Measurements from ENCODE around the gene CTCF. TPM values are rescaled to one million over a fixed set of nuclear protein-coding genes. Genes with fewer than 3 reads are reported as not detected.

CTCF gene
- total RNA-seq, 1 donor from 2014 or later: 31.3 TPM

- no peaks in the 10 kb centered on the region for H3K27me3 ChIP-seq (ENCODE audit: control insufficient read depth in 3 of 3, insufficient read depth in 3 of 3, low read length in 3 of 3)
- H3K9me3 ChIP-seq (ENCODE audit: control insufficient read depth in 3 of 3, low read length in 3 of 3): no peaks in the 10 kb centered on the region
- peak within 1 kb of the TSS; percentile 78 to 88 (median 85) for H3K4me3 ChIP-seq (ENCODE audit: low read length in 3 of 3)
- H3K27ac ChIP-seq (ENCODE audit: low read depth, low read length): peak within 1 kb of the TSS; percentile 81
- peaks cover 4 to 8% (median 7%) of the 10 kb centered on the region in 3 donors for H3K36me3 ChIP-seq (ENCODE audit: control insufficient read depth in 3 of 3, insufficient read depth in 3 of 3, low read length in 3 of 3)
- H3K9ac ChIP-seq (ENCODE audit: low read depth in 1 of 3, low read length in 3 of 3): peak within 1 kb of the TSS; percentile 81 to 90 (median 90)
- H3K4me1 ChIP-seq (ENCODE audit: control insufficient read depth in 3 of 3, insufficient read depth in 3 of 3, low read length in 3 of 3): peaks cover 20 to 26% (median 20%) of the 10 kb centered on the region in 3 donors
Measured at GRCh38 chr16:67666559-67667452, 104.5 kb downstream of the CTCF start, which contains the start of the genes C16orf86 and ENKD1. C16orf86 (plus strand) TSS chr16:67666814; CDS start chr16:67666971, 157 bp downstream. ENKD1 (minus strand) TSS chr16:67666750; CDS start chr16:67666442, 308 bp downstream.

- Histone ChIP-seq H3K27me3 (ENCODE audit: control insufficient read depth in 3 of 3, insufficient read depth in 3 of 3, low read length in 3 of 3) (no peaks in the 10 kb centered on the region), H3K4me3 (ENCODE audit: low read length in 3 of 3) (peak overlapping the region; percentile 78 to 88 (median 85)), H3K27ac (ENCODE audit: low read depth, low read length) (peak overlapping the region; percentile 81), H3K9me3 (ENCODE audit: control insufficient read depth in 3 of 3, low read length in 3 of 3) (no peaks in the 10 kb centered on the region), H3K36me3 (ENCODE audit: control insufficient read depth in 3 of 3, insufficient read depth in 3 of 3, low read length in 3 of 3) (peaks cover 4 to 7% (median 7%) of the 10 kb centered on the region in 3 donors), H3K9ac (ENCODE audit: low read depth in 1 of 3, low read length in 3 of 3) (peak overlapping the region; percentile 81 to 90 (median 90)), H3K4me1 (ENCODE audit: control insufficient read depth in 3 of 3, insufficient read depth in 3 of 3, low read length in 3 of 3) (peaks cover 20 to 30% (median 20%) of the 10 kb centered on the region in 3 donors)
Measured at GRCh38 chr16:67667453-67667816, 105.1 kb downstream of the CTCF start.

GRCh38 chr16:67667817-67668494 is 105.6 kb downstream of the CTCF start:
- Histone ChIP-seq H3K9me3 (ENCODE audit: control insufficient read depth in 3 of 3, low read length in 3 of 3) (no peaks in the 10 kb centered on the region), H3K9ac (ENCODE audit: low read depth in 1 of 3, low read length in 3 of 3) (peak overlapping the region; percentile 81 to 90 (median 90)), H3K27ac (ENCODE audit: low read depth, low read length) (peak overlapping the region; percentile 81), H3K36me3 (ENCODE audit: control insufficient read depth in 3 of 3, insufficient read depth in 3 of 3, low read length in 3 of 3) (peaks cover 0 to 5% (median 3%) of the 10 kb centered on the region in 3 donors), H3K4me3 (ENCODE audit: low read length in 3 of 3) (peak overlapping the region; percentile 78 to 88 (median 85)), H3K27me3 (ENCODE audit: control insufficient read depth in 3 of 3, insufficient read depth in 3 of 3, low read length in 3 of 3) (no peaks in the 10 kb centered on the region), H3K4me1 (ENCODE audit: control insufficient read depth in 3 of 3, insufficient read depth in 3 of 3, low read length in 3 of 3) (peaks cover 21 to 34% (median 22%) of the 10 kb centered on the region in 3 donors)

GRCh38 chr16:67668495-67669157 is 106.3 kb downstream of the CTCF start:
- no peaks in the 10 kb centered on the region for H3K9me3 ChIP-seq (ENCODE audit: control insufficient read depth in 3 of 3, low read length in 3 of 3)
- H3K4me1 ChIP-seq (ENCODE audit: control insufficient read depth in 3 of 3, insufficient read depth in 3 of 3, low read length in 3 of 3): peaks cover 26 to 40% (median 28%) of the 10 kb centered on the region in 3 donors
- no peaks in the 10 kb centered on the region for H3K27me3 ChIP-seq (ENCODE audit: control insufficient read depth in 3 of 3, insufficient read depth in 3 of 3, low read length in 3 of 3)
- H3K36me3 ChIP-seq (ENCODE audit: control insufficient read depth in 3 of 3, insufficient read depth in 3 of 3, low read length in 3 of 3): peaks cover 0 to 1% (median under 1%) of the 10 kb centered on the region in 3 donors
- no peak overlapping the region for H3K27ac ChIP-seq (ENCODE audit: low read depth, low read length)
- no peak overlapping the region for H3K4me3 ChIP-seq (ENCODE audit: low read length in 3 of 3)
- H3K9ac ChIP-seq (ENCODE audit: low read depth in 1 of 3, low read length in 3 of 3): peak overlapping the region in 1 of 3 donors; percentile 25

DNA sequence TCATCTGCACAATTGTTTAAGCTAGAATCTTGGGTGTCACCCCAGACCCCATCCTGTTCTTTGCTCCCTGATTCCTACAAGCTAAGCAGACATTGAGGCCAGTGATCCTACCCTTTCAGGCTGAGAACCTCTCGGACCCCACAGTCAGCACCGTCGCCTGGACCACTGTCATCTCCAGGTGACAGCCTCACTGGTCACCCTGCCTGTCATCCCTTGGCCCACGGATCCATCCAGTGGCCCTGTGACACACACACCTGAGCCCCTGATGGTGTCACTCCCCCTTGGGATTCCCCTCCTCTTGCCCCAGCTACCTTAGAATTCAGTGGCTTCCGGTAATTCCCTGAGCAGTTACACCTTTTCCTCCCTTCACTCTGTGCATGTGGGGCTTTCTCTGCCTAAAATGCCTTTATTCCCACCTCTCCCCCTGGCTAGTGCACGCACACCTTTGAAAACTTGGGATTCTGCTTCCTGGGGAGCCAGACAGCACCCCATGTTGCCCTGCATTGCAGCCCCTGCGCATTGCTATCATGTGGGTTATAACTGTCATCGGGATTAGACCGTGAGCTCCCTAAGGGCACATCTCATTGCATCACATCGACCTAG is 107.3 kb downstream of the CTCF start:
- Histone ChIP-seq H3K9ac (ENCODE audit: low read depth in 1 of 3, low read length in 3 of 3) (no peak overlapping the region), H3K9me3 (ENCODE audit: control insufficient read depth in 3 of 3, low read length in 3 of 3) (no peaks in the 10 kb centered on the region), H3K4me1 (ENCODE audit: control insufficient read depth in 3 of 3, insufficient read depth in 3 of 3, low read length in 3 of 3) (peaks cover 33 to 49% (median 36%) of the 10 kb centered on the region in 3 donors), H3K27ac (ENCODE audit: low read depth, low read length) (no peak overlapping the region), H3K36me3 (ENCODE audit: control insufficient read depth in 3 of 3, insufficient read depth in 3 of 3, low read length in 3 of 3) (peaks cover 0 to 2% (median 0%) of the 10 kb centered on the region in 3 donors), H3K27me3 (ENCODE audit: control insufficient read depth in 3 of 3, insufficient read depth in 3 of 3, low read length in 3 of 3) (no peaks in the 10 kb centered on the region), H3K4me3 (ENCODE audit: low read length in 3 of 3) (no peak overlapping the region)

DNA sequence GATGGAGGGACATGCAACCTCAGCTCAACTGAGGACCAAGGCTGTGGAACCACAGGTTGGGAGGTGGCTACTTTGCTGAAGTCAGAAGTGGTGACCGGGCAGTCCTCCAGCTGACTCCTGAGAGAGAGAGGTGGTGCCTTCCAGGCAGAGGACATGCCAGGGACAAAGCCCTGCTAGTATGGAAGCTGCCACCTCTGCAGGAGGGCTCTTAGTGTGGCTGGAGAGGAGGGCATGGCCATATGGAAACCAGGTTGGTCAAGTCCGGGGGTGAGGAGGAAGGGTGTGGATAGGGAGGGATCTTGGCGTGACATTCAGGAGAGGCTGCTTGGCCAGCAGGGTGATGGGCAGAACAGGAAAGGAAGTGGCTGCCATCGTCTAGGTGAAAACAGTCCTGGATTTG is 110.0 kb downstream of the CTCF start:
- H3K27ac ChIP-seq (ENCODE audit: low read depth, low read length): no peak overlapping the region
- peaks cover 0 to 5% (median 3%) of the 10 kb centered on the region in 3 donors for H3K36me3 ChIP-seq (ENCODE audit: control insufficient read depth in 3 of 3, insufficient read depth in 3 of 3, low read length in 3 of 3)
- peaks cover 26 to 38% (median 31%) of the 10 kb centered on the region in 3 donors for H3K4me1 ChIP-seq (ENCODE audit: control insufficient read depth in 3 of 3, insufficient read depth in 3 of 3, low read length in 3 of 3)
- H3K9me3 ChIP-seq (ENCODE audit: control insufficient read depth in 3 of 3, low read length in 3 of 3): no peaks in the 10 kb centered on the region
- H3K27me3 ChIP-seq (ENCODE audit: control insufficient read depth in 3 of 3, insufficient read depth in 3 of 3, low read length in 3 of 3): no peaks in the 10 kb centered on the region
- H3K9ac ChIP-seq (ENCODE audit: low read depth in 1 of 3, low read length in 3 of 3): no peak overlapping the region
- H3K4me3 ChIP-seq (ENCODE audit: low read length in 3 of 3): no peak overlapping the region

- H3K9ac ChIP-seq (ENCODE audit: low read depth in 1 of 3, low read length in 3 of 3): peak overlapping the region in 2 of 3 donors; percentile 19 to 65
- H3K4me1 ChIP-seq (ENCODE audit: control insufficient read depth in 3 of 3, insufficient read depth in 3 of 3, low read length in 3 of 3): peaks cover 19 to 31% (median 24%) of the 10 kb centered on the region in 3 donors
- H3K9me3 ChIP-seq (ENCODE audit: control insufficient read depth in 3 of 3, low read length in 3 of 3): no peaks in the 10 kb centered on the region
- H3K27ac ChIP-seq (ENCODE audit: low read depth, low read length): peak overlapping the region; percentile 78
- H3K27me3 ChIP-seq (ENCODE audit: control insufficient read depth in 3 of 3, insufficient read depth in 3 of 3, low read length in 3 of 3): no peaks in the 10 kb centered on the region
- peaks cover 0 to 5% (median 3%) of the 10 kb centered on the region in 3 donors for H3K36me3 ChIP-seq (ENCODE audit: control insufficient read depth in 3 of 3, insufficient read depth in 3 of 3, low read length in 3 of 3)
- H3K4me3 ChIP-seq (ENCODE audit: low read length in 3 of 3): no peak overlapping the region
Measured at GRCh38 chr16:67672739-67673662, 110.7 kb downstream of the CTCF start.

DNA sequence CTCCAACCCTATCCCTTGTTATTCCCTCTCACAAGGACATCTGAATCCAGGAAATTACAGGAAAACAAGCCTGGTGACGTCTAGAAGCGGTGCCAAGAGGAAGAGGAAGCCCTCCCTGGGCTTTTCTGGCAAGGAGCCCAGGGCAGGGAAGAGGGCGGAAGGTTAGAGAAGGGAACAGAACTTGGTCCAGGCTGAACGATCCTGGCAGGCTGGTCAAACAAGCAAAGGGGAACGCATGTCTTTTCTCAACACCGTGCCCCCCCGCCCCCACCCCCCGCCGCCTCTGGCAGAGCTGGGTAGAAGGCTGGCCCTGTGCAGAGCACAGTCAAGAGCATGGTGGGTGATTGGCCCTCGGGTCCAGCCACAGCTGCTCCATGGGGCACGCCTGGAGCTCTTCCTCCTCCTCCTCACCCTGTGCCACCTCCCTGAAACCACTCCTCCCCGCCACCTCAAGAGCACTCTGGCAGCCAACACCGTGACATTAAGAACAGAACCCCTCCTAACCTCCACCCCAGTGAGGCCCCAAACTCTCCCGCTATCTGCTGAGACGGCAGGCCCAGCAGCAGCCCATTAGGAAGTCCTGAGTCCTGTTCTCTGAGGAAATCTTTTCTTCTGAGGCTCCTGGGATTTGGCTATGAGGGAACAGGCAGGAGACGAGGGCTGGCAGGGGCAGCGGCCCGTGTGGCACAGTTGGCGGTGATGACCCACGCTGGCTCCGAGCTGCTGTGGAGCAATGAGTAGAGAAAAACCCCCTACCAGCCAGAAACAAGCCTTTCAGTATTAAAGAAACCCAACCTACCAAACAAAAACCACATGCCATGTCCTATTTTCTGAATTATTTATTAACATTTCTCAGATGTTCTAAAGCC is 111.6 kb downstream of the CTCF start:
- Histone ChIP-seq H3K4me3 (ENCODE audit: low read length in 3 of 3) (no peak overlapping the region), H3K9ac (ENCODE audit: low read depth in 1 of 3, low read length in 3 of 3) (peak overlapping the region in 1 of 3 donors; percentile 19)

More for the DNA sequence above, 111.6 kb downstream of the CTCF start:
- Histone ChIP-seq H3K27me3 (ENCODE audit: control insufficient read depth in 3 of 3, insufficient read depth in 3 of 3, low read length in 3 of 3) (no peaks in the 10 kb centered on the region), H3K9me3 (ENCODE audit: control insufficient read depth in 3 of 3, low read length in 3 of 3) (no peaks in the 10 kb centered on the region), H3K36me3 (ENCODE audit: control insufficient read depth in 3 of 3, insufficient read depth in 3 of 3, low read length in 3 of 3) (peaks cover 0 to 5% (median 3%) of the 10 kb centered on the region in 3 donors), H3K27ac (ENCODE audit: low read depth, low read length) (peak overlapping the region; percentile 78), H3K4me1 (ENCODE audit: control insufficient read depth in 3 of 3, insufficient read depth in 3 of 3, low read length in 3 of 3) (peaks cover 15 to 27% (median 22%) of the 10 kb centered on the region in 3 donors)
